UCSD-AML1 (cell line): ENCODE results near the gene GRIN1.

Experiments
- DNase-seq: peaks from one replicate; lab custom pipeline; 2025; ENCODE audit not compliant: unreplicated experiment; lab: John Stamatoyannopoulos, UW

GRIN1 gene

GRCh38 chr9:137161558-137162486 lies 22.9 kb downstream of the GRIN1 start:
- no peak for DNase-seq

DNA sequence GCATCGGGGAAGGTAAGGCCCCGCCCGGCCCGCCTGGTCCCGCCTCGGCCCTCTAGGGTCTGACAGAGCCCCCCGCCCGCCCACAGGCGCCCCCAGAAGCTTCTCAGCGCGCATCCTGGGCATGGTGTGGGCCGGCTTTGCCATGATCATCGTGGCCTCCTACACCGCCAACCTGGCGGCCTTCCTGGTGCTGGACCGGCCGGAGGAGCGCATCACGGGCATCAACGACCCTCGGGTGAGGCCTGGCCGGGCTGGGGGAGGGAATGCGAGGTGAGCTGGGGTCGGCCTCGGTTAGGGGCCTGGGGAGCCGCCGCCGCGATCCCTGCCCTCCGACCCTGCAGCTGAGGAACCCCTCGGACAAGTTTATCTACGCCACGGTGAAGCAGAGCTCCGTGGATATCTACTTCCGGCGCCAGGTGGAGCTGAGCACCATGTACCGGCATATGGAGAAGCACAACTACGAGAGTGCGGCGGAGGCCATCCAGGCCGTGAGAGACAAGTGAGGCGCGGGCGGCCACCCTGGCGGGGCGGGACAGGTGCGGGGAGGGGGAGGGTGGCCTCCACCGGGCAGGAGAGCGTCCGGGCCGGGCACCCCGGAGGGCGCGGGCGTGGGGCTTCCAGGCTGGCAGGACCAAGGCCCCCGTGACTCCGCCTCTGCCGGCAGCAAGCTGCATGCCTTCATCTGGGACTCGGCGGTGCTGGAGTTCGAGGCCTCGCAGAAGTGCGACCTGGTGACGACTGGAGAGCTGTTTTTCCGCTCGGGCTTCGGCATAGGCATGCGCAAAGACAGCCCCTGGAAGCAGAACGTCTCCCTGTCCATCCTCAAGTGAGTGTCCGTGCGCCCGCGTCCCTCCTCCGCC lies 23.8 kb downstream of the GRIN1 start:
- DNase-seq = no peak

- no peak for DNase-seq
Observed at GRCh38 chr9:137163365-137163715, 24.4 kb downstream of the GRIN1 start.

- DNase-seq = no peak
Observed at GRCh38 chr9:137163805-137164204, 24.9 kb downstream of the GRIN1 start.

GRCh38 chr9:137164370-137165249 lies 25.7 kb downstream of the GRIN1 start:
- DNase-seq = no peak

DNA sequence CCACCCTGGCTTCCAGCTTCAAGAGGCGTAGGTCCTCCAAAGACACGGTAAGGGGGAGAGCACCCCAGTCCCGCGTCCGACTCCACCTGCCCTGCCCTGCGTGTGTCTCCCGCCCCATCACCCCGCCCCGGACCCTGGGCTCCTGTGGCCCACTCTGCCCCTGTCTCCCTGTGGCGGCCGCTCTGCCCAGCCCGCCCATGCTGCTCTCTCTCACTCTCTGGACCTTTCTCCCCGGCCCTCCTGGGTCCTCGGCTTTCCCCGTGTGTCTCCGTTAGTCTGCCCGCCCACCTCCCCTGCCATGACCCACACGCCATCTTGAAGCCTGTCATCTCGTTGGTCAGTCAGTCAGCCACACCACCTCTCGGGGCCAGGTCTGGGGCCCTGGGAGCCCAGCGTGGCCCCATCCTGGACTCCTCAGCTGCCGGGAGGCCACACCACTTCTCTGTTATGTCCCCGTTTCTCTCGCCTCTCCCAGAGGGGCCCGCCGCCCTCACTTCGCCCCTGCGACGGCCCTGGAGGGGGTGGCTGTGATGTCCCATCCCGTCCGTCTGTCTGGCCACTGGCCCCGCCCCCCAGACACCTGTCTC lies 26.4 kb downstream of the GRIN1 start:
- DNase-seq = no peak

DNA sequence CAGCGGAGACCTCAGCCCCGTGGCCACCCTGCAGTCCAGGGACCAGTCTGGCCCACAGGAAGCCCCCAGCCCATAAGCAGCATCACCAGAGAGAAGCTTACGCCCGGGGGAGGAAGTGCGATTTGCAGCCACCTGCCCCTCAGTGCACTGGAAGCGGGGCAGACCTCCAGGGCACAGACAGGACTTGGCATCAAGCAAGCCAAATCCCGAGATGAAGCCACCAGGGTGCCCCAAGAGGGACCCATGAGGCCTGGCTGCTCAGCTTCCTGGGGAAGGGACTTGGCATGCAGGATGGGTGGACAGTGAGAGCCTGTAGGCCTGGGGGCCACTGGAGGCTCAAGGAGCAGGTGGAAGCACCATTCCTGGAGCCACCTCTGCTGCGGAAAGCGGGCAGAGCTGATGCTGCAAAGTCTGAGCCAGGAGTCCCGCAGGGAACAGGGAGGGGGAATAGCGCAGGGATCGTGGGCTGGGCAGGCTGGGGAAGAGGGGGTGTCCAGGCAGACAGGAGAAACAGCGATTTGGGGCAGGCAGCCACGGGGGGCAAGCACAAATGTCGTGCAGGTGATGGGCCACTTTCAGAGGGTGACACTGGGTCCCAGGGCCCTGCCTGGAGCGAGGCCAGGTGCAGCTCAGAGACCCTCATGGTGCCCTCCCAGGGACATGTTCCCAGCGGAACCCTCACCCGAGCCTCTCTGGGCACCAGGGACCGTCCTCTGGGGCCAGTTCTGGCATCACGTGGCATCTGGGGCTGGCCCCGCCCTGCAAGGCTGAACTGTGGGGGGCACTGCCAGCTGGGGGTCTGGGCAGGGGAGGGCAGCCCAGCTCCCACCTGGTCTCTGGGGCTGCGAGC lies 27.7 kb downstream of the GRIN1 start:
- DNase-seq = no peak

DNA sequence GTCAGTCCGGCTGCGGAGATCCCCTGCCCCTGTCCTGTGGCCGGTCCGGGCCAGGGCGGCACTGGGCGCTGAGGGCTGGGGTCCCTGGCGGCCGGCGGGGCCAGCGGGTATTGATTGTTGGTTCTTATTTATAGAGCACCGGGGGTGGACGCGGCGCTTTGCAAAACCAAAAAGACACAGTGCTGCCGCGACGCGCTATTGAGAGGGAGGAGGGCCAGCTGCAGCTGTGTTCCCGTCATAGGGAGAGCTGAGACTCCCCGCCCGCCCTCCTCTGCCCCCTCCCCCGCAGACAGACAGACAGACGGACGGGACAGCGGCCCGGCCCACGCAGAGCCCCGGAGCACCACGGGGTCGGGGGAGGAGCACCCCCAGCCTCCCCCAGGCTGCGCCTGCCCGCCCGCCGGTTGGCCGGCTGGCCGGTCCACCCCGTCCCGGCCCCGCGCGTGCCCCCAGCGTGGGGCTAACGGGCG lies 28.4 kb downstream of the GRIN1 start:
- no peak for DNase-seq

- DNase-seq = no peak
Observed at GRCh38 chr9:137167747-137168572, 29.0 kb downstream of the GRIN1 start.

GRCh38 chr9:137168573-137168903 lies 29.6 kb downstream of the GRIN1 start:
- no peak for DNase-seq

DNA sequence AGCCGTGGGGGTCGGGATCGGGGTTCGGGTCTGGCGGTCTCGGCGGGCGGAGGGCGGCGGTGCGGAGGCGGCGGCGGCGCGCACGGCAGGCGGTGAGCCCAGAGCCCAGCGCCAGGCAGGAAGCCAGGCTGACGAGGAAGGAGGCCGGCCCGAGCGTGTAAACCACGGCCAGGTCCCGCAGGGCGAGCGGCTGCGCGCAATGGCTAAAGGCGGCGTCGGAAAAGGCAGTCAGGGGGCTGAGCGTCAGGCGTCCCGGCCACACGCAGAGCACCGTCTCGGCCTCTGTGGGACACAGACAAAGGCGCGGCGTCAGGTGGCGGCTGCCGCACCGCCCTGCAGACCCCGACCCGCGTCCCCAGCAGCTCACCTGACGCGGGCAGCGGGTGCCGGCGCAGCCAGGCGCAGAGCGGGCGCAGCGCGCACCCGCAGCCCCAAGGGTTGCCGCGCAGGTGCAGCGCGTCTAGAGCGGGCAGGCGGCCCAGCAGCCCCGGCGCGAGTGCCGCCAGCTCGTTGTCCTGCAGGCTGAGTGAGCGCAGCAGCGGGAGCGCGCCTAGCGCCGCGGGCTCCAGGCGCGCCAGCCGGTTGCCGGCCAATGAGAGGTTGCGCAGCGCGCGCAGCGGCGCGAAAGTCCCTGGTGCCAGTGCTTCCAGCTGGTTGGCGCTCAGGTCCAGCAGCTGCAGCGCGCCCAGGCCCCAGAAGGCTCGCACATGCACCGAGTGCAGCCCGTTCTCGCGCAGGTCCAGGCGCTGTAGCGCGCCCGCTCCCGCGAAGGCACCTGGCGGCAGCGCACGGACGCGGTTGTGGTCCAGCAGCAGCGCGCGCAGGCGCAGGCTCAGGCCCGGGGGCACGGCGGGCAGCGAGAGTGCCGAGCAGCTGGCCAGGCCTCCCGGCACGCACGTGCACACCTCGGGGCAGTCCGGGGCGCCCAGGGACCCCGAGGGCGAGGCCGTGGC lies 30.2 kb downstream of the GRIN1 start:
- DNase-seq = peak; percentile 21

- no peak for DNase-seq
Observed at GRCh38 chr9:137169896-137170358, 31.0 kb downstream of the GRIN1 start, which contains the start of gene LRRC26. Gene LRRC26, minus strand, starts transcription at chr9:137170051. Its CDS starts 108 bp downstream, at chr9:137169943.

GRCh38 chr9:137170486-137171148 lies 31.7 kb downstream of the GRIN1 start:
- DNase-seq = no peak

DNA sequence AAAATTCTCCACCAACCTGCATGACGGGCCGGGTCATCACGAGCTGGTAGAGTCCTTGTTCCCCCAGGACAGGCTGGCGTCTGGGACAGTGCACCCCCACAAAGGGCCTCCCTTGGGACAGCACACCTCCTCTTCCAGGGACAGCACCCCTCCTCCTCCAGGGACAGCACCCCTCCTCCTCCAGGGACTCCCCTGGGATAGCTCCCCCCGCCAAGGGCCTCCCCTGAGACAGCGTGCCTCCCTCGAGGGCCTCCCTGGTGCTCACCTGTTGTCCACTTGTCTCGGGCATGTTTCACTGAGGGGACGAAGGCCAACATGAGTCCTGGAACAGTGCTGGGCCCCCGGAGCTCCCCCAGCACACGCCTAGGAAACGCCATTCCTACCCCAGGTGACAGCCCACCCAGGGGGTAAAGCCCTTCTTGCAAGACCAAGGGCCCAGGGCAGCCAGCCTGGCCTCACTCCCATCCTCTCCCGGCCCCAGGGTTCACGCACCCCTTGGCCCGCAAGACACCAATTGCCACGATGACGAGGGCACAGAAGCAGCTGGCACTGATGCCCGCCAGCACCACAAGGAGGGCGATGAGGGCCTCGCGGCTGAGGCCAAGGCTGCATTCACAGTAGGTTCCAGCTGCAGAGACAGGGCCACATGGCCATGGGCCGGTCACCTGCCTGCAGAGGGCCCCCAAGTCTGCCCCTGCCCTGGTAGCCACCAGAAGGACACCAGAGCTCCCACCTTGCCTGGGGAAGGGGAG lies 32.4 kb downstream of the GRIN1 start:
- DNase-seq = no peak

DNA sequence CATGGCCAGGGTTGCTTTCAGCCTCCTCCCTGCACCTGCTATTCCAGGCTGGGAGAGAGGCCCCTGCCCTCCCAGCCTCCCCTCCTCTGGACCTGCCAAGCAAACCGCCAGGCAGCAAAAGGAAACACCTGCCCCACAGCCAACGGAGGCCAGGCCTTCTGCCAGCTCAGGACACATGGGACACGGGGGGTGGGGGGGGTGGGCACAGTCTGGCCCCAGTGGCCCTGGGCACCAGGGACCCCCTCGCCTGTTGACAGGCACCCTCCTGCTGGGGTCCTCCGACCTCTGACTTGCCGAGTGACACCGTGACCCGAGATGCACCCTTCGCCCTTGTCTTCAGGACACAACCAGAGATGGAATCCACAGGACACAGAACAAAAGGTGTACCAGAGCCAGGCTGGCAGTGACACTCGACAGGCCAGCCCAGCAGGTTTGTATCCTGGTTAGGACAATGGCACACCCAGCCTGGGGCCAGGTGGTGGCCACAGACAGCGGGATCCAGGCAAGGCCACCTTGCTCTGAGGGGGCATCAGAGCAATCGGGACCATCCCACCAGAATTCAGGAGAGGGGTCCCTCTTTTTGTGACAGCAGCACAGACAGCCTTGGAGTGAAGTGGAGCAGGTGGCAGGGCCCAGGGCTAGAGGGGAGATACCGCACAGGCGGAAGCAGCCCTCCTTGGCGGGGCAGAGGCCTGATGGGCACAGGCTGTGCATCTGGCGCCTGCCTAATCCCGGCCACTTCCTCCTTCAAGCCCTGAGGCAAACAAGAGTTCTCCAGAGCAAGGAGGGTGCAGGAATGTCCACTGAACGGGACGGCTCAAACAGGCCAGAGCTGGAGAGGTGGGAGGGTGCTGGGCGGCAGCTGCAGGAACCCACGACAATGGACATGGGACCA lies 34.2 kb downstream of the GRIN1 start:
- no peak for DNase-seq
